Upper lobe of left lung (tissue), 4 donors: ENCODE results near the gene SLC35B4.

Experiments
- CTCF ChIP-seq, 6 experiments: fragments of 450-650 bp in 4 of 6; fragments of 200-600 bp in 2 of 6; sonication (generic) in 2 of 6; IDR thresholded peaks; one replicate each; pipeline ENCODE4 v1.5.1; 2016 to 2019; ENCODE audit warnings: antibody characterized with exemption in 6 of 6
- EP300 ChIP-seq, 4 donors: sonication (generic); formaldehyde crosslinking; IDR thresholded peaks; one replicate each; pipeline ENCODE4 v1.5.1; 2017; ENCODE audit warnings: antibody characterized with exemption in 4 of 4, control low read depth in 2 of 4
- POLR2A ChIP-seq, 4 donors: fragments of 450-650 bp; IDR thresholded peaks; one replicate each; pipeline ENCODE4 v1.5.1; 2016 to 2017; ENCODE audit warnings: antibody characterized with exemption in 4 of 4, mild to moderate bottlenecking in 2 of 4
- POLR2AphosphoS5 ChIP-seq, 2 donors: sonication (generic); formaldehyde crosslinking; IDR thresholded peaks; one replicate each; pipeline ENCODE4 v1.5.1; 2017; ENCODE audit warnings: antibody characterized with exemption in 2 of 2

GRCh38 chr7:134337980-134338379, 21.2 kb upstream of the SLC35B4 start:
- no peak for TF ChIP-seq POLR2A (IDR thresholded peaks at IDR 0.05)
- no peak for TF ChIP-seq CTCF (IDR thresholded peaks at IDR 0.05)
- TF ChIP-seq POLR2AphosphoS5 (IDR thresholded peaks at IDR 0.05) = no peak
- TF ChIP-seq EP300 (IDR thresholded peaks at IDR 0.05) = no peak
